CD4-positive, alpha-beta memory T cell (primary cell): ENCODE data around the gene FAM180A. TPM values are rescaled to one million over a fixed set of nuclear protein-coding genes. Genes with fewer than 3 reads are reported as not detected.

Experiments used
- CTCF ChIA-PET: fragments of 350-600 bp; sonication (Branson Sonifier 250); formaldehyde crosslinking; loops from one replicate; lab custom pipeline; 2021; ENCODE audit warnings: inconsistent platforms; ENCODE audit not compliant: partially characterized antibody; lab: Charles Lee
- POLR2A ChIA-PET: fragments of 350-600 bp; sonication (Branson Sonifier 250); formaldehyde crosslinking; loops from one replicate; lab custom pipeline; 2021; ENCODE audit not compliant: partially characterized antibody; lab: Charles Lee
- DNase-seq, 5 donors: peaks; one replicate each; pipeline versions ENCODE4 v3.0.0 to v3.0.0-alpha.2; 2020 to 2022; ENCODE audit warnings: mixed read lengths in 1 of 5
- H3K27ac ChIP-seq: one replicate; pipeline ENCODE4 v1.7.0; 2013; ENCODE audit warnings: low read depth, low read length
- H3K27me3 ChIP-seq: 2 replicates; pipeline ENCODE4 v1.7.0; 2013; ENCODE audit warnings: mild to moderate bottlenecking, low read length, moderate library complexity; ENCODE audit not compliant: insufficient read depth
- H3K36me3 ChIP-seq: 2 replicates; pipeline ENCODE4 v1.7.0; 2013; ENCODE audit warnings: mild to moderate bottlenecking, low read length, moderate library complexity; ENCODE audit not compliant: insufficient read depth
- H3K4me1 ChIP-seq: 2 replicates; pipeline ENCODE4 v1.7.0; 2013; ENCODE audit warnings: mild to moderate bottlenecking, low read length, moderate library complexity; ENCODE audit not compliant: insufficient read depth
- H3K4me3 ChIP-seq, 2 donors: one replicate each; pipeline ENCODE4 v1.7.0; 2013; ENCODE audit warnings: low read length in 2 of 2, mild to moderate bottlenecking in 1 of 2
- H3K9me3 ChIP-seq, 2 donors: one replicate each; pipeline ENCODE4 v1.7.0; 2013; ENCODE audit warnings: low read length in 2 of 2, control low read depth in 1 of 2; ENCODE audit not compliant: control insufficient read depth in 1 of 2
- H3K27ac Mint-ChIP-seq, 7 donors: one replicate each; pipeline ENCODE4 v1.8.0; 2020 to 2021; ENCODE audit warnings: mixed read lengths in 7 of 7, mild to moderate bottlenecking in 6 of 7, inconsistent platforms in 3 of 7, moderate library complexity in 3 of 7
- H3K27me3 Mint-ChIP-seq, 2 donors: one replicate each; pipeline ENCODE4 v1.8.0; 2020 to 2021; ENCODE audit warnings: mixed read lengths in 2 of 2
- H3K36me3 Mint-ChIP-seq, 2 donors: one replicate each; pipeline ENCODE4 v1.8.0; 2020 to 2021; ENCODE audit warnings: mixed read lengths in 2 of 2, inconsistent platforms in 1 of 2, mild to moderate bottlenecking in 1 of 2
- H3K4me1 Mint-ChIP-seq, 4 donors: one replicate each; pipeline ENCODE4 v1.8.0; 2020 to 2021; ENCODE audit warnings: mixed read lengths in 4 of 4, mild to moderate bottlenecking in 1 of 4
- H3K4me3 Mint-ChIP-seq, 8 donors: one replicate each; pipeline ENCODE4 v1.8.0; 2020 to 2021; ENCODE audit warnings: mixed read lengths in 8 of 8, mild to moderate bottlenecking in 7 of 8, moderate library complexity in 6 of 8, inconsistent platforms in 3 of 8
- H3K9me3 Mint-ChIP-seq, 8 donors: one replicate each; pipeline ENCODE4 v1.8.0; 2020 to 2021; ENCODE audit warnings: mixed read lengths in 8 of 8, mild to moderate bottlenecking in 5 of 8, inconsistent platforms in 3 of 8, moderate library complexity in 1 of 8
- intact Hi-C: fragments of 100-400 bp; cut with micrococcal nuclease; formaldehyde crosslinking; loops from one replicate; pipeline ENCODE4 v1.15.1; 2023
- polyA plus RNA-seq, 2 donors: library from polyadenylated mRNA; unstranded; fragments of 300-500 nt; fragmentation: Illumina TruSeq; gene quantifications; one replicate each; pipeline ENCODE4 v1.2.3, GENCODE V29; 2021
- total RNA-seq, 2 experiments: library from RNA; stranded (reverse); gene quantifications; one replicate each; pipeline ENCODE4 v1.2.3, GENCODE V29; 2021

Gene FAM180A
- total and polyA plus RNA-seq, 4 experiments from 2014 or later = not detected

- no peaks in the 10 kb centered on the region for H3K36me3 ChIP-seq
- no peak overlapping the region for H3K4me3 ChIP-seq
- Mint-ChIP-seq H3K27me3 (peaks cover 1 to 4% of the 10 kb centered on the region in 2 donors), H3K36me3 (no peaks in the 10 kb centered on the region), H3K27ac (no peak overlapping the region), H3K4me1 (no peaks in the 10 kb centered on the region), H3K4me3 (no peak overlapping the region), H3K9me3 (peaks cover 0 to 3% (median 0%) of the 10 kb centered on the region in 8 donors)
- intact Hi-C loops = no loop called here
- H3K9me3 ChIP-seq = no peaks in the 10 kb centered on the region
- H3K27me3 ChIP-seq = no peaks in the 10 kb centered on the region
- DNase-seq = no peak
- CTCF ChIA-PET = no interaction called here
- POLR2A ChIA-PET = no interaction called here
- no peaks in the 10 kb centered on the region for H3K4me1 ChIP-seq
- no peak overlapping the region for H3K27ac ChIP-seq
These were observed 23.5 kb upstream of the FAM180A start for GRCh38 chr7:135771961-135772638.

- DNase-seq = no peak
- H3K4me3 ChIP-seq = no peak overlapping the region
- no peaks in the 10 kb centered on the region for H3K9me3 ChIP-seq
- CTCF ChIA-PET = no interaction called here
- Mint-ChIP-seq H3K9me3 (no peaks in the 10 kb centered on the region), H3K4me1 (no peaks in the 10 kb centered on the region), H3K4me3 (no peak overlapping the region), H3K36me3 (no peaks in the 10 kb centered on the region), H3K27me3 (peaks cover 3 to 7% of the 10 kb centered on the region in 2 donors), H3K27ac (no peak overlapping the region)
- no peaks in the 10 kb centered on the region for H3K4me1 ChIP-seq
- POLR2A ChIA-PET = no interaction called here
- no peak overlapping the region for H3K27ac ChIP-seq
- intact Hi-C loops = no loop called here
- H3K36me3 ChIP-seq = no peaks in the 10 kb centered on the region
- H3K27me3 ChIP-seq = no peaks in the 10 kb centered on the region
These were observed 22.4 kb upstream of the FAM180A start for GRCh38 chr7:135771051-135771450.

- no peaks in the 10 kb centered on the region for H3K9me3 Mint-ChIP-seq
- H3K4me1 Mint-ChIP-seq = no peaks in the 10 kb centered on the region
- no peak overlapping the region for H3K4me3 ChIP-seq
- ChIA-PET POLR2A (no interaction called here), CTCF (no interaction called here)
- no peak overlapping the region for H3K27ac ChIP-seq
- H3K9me3 ChIP-seq = no peaks in the 10 kb centered on the region
- H3K4me3 Mint-ChIP-seq = no peak overlapping the region
- peaks cover 3 to 10% of the 10 kb centered on the region in 2 donors for H3K27me3 Mint-ChIP-seq
- DNase-seq = no peak
- H3K4me1 ChIP-seq = no peaks in the 10 kb centered on the region
- H3K36me3 Mint-ChIP-seq = no peaks in the 10 kb centered on the region
- intact Hi-C loops = no loop called here
- no peaks in the 10 kb centered on the region for H3K36me3 ChIP-seq
- no peaks in the 10 kb centered on the region for H3K27me3 ChIP-seq
- H3K27ac Mint-ChIP-seq = no peak overlapping the region
These were observed 21.6 kb upstream of the FAM180A start for GRCh38 chr7:135770139-135770710.

- no peak for DNase-seq
- POLR2A ChIA-PET = no interaction called here
- intact Hi-C loops = no loop called here
These were observed 20.6 kb upstream of the FAM180A start for GRCh38 chr7:135769005-135769802.

GRCh38 chr7:135768467-135768866, 19.9 kb upstream of the FAM180A start:
- H3K36me3 ChIP-seq = no peaks in the 10 kb centered on the region
- ChIA-PET CTCF (interaction anchor here (0.7 kb wide), 1 partner anchor 33 kb away, joined by 3 read pairs; no protein-coding TSS in a partner anchor), POLR2A (no interaction called here)
- Mint-ChIP-seq H3K4me3 (no peak overlapping the region), H3K27me3 (peaks cover 11 to 16% of the 10 kb centered on the region in 2 donors), H3K9me3 (no peaks in the 10 kb centered on the region), H3K4me1 (no peaks in the 10 kb centered on the region), H3K27ac (no peak overlapping the region), H3K36me3 (no peaks in the 10 kb centered on the region)
- intact Hi-C loops = no loop called here
- no peaks in the 10 kb centered on the region for H3K4me1 ChIP-seq
- H3K9me3 ChIP-seq = no peaks in the 10 kb centered on the region
- H3K4me3 ChIP-seq = no peak overlapping the region
- no peak for DNase-seq
- no peaks in the 10 kb centered on the region for H3K27me3 ChIP-seq
- H3K27ac ChIP-seq = no peak overlapping the region

More at GRCh38 chr7:135769005-135769802, 20.6 kb upstream of the FAM180A start:
- Histone ChIP-seq H3K9me3 (no peaks in the 10 kb centered on the region), H3K36me3 (no peaks in the 10 kb centered on the region), H3K27me3 (no peaks in the 10 kb centered on the region), H3K4me1 (no peaks in the 10 kb centered on the region), H3K27ac (no peak overlapping the region), H3K4me3 (no peak overlapping the region)
- CTCF ChIA-PET = no interaction called here
- Mint-ChIP-seq H3K9me3 (no peaks in the 10 kb centered on the region), H3K4me1 (no peaks in the 10 kb centered on the region), H3K27ac (no peak overlapping the region), H3K36me3 (no peaks in the 10 kb centered on the region), H3K4me3 (no peak overlapping the region), H3K27me3 (peaks cover 8 to 13% of the 10 kb centered on the region in 2 donors)

GRCh38 chr7:135768064-135768463, 19.5 kb upstream of the FAM180A start:
- CTCF ChIA-PET = interaction anchor here (0.7 kb wide), 1 partner anchor 33 kb away, joined by 3 read pairs; no protein-coding TSS in a partner anchor
- Histone ChIP-seq H3K27me3 (no peaks in the 10 kb centered on the region), H3K9me3 (no peaks in the 10 kb centered on the region), H3K27ac (no peak overlapping the region), H3K36me3 (no peaks in the 10 kb centered on the region), H3K4me1 (no peaks in the 10 kb centered on the region), H3K4me3 (no peak overlapping the region)
- intact Hi-C loops = no loop called here
- Mint-ChIP-seq H3K27me3 (peaks cover 11 to 16% of the 10 kb centered on the region in 2 donors), H3K9me3 (no peaks in the 10 kb centered on the region), H3K4me3 (no peak overlapping the region), H3K4me1 (no peaks in the 10 kb centered on the region), H3K36me3 (no peaks in the 10 kb centered on the region), H3K27ac (no peak overlapping the region)
- no peak for DNase-seq
- POLR2A ChIA-PET = no interaction called here

GRCh38 chr7:135763261-135763660, 14.6 kb upstream of the FAM180A start:
- Histone ChIP-seq H3K36me3 (no peaks in the 10 kb centered on the region), H3K9me3 (no peaks in the 10 kb centered on the region), H3K27ac (no peak overlapping the region), H3K27me3 (no peaks in the 10 kb centered on the region), H3K4me1 (no peaks in the 10 kb centered on the region), H3K4me3 (no peak overlapping the region)
- Mint-ChIP-seq H3K4me3 (no peak overlapping the region), H3K27ac (no peak overlapping the region), H3K4me1 (no peaks in the 10 kb centered on the region), H3K27me3 (peaks cover 14 to 27% of the 10 kb centered on the region in 2 donors), H3K9me3 (peaks cover 0 to 2% (median 0%) of the 10 kb centered on the region in 8 donors), H3K36me3 (no peaks in the 10 kb centered on the region)
- DNase-seq = no peak
- CTCF ChIA-PET = no interaction called here
- intact Hi-C loops = no loop called here
- POLR2A ChIA-PET = no interaction called here
